ENCODE data around the gene SLC22A23. TPM values are rescaled to one million over a fixed set of nuclear protein-coding genes. Genes with fewer than 3 reads are reported as not detected.

SLC22A23 gene
- total RNA-seq, 6 donors from 2014 or later: 18.2 to 73.1 (median 28.3) TPM

DNA sequence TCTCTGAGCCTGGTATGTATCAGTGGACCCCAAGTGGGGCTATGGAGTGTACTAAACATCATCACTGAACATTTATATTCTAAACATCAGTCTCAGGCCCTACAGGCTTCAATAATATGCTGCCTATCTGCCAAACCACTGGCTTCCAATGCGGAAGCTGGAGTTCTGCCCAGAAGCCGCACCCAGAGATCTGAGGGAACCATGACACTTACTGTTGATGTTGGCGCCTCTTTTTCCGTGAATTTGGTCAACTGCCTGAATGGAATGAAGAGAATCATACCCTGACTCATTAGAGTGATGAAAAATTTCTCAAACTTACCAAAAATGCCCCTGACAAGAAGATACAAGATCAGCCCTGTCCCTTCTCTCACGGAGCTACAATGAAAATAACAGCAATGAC lies 66.2 kb downstream of the SLC22A23 start:
- Histone ChIP-seq H3K9me3 (no peaks in the 10 kb centered on the region), H3K4me3 (no peak overlapping the region), H3K27ac (no peak overlapping the region), H3K4me1 (peaks cover 0 to 2% (median 0%) of the 10 kb centered on the region in 4 donors), H3K27me3 (no peaks in the 10 kb centered on the region), H3K36me3 (no peaks in the 10 kb centered on the region)
- peak in 1 of 2 donors; percentile 81 for ATAC-seq (ENCODE audit: low FRiP score in 2 of 2)
- 82 to 84% methylated on average over 5 of the region's 5 CpGs for WGBS, 2 donors
- no peak for DNase-seq
- TF ChIP-seq POLR2AphosphoS5 (IDR thresholded peaks at IDR 0.05) (no peak), EP300 (IDR thresholded peaks at IDR 0.05) (no peak), POLR2A (IDR thresholded peaks at IDR 0.05) (no peak)
- TF ChIP-seq, protein P1, sequence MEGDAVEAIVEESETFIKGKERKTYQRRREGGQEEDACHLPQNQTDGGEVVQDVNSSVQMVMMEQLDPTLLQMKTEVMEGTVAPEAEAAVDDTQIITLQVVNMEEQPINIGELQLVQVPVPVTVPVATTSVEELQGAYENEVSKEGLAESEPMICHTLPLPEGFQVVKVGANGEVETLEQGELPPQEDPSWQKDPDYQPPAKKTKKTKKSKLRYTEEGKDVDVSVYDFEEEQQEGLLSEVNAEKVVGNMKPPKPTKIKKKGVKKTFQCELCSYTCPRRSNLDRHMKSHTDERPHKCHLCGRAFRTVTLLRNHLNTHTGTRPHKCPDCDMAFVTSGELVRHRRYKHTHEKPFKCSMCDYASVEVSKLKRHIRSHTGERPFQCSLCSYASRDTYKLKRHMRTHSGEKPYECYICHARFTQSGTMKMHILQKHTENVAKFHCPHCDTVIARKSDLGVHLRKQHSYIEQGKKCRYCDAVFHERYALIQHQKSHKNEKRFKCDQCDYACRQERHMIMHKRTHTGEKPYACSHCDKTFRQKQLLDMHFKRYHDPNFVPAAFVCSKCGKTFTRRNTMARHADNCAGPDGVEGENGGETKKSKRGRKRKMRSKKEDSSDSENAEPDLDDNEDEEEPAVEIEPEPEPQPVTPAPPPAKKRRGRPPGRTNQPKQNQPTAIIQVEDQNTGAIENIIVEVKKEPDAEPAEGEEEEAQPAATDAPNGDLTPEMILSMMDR (IDR thresholded peaks at IDR 0.05): no peak

DNA sequence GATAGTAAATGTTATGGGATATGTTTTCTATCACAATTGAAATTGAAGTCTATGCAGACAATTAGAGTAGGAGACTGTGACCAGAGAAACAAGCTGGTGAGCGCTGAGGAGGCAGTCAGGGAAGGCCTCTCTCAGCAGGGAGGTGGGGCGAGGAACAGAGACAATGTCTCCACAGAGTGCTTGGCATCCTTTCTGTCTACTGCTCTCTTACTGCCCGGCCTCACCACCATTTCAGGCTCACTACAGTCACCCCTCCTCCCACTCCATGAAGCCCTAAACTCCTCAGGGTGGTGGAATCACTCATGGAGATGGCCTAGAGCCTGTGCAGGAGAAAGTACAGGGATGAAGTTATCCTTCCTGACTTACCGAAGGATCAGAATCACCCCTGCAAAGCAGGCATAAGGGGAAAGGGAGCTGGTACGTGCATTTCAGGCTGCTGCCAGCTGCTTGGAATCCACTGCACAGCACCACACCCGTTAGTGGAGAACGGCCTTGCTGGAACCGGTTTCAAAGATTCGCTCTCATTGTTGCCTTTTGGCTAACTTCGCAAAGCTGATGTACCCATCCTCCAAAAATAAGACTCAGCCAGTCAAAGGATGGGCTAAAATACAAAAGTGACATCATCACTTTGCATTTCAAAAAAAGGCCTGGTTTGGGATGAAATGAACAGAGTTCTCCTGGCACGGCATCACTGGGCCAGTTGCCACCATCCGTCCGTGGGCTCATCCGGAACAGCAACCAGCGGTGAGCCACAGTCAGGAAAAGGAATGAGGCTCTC lies 67.3 kb downstream of the SLC22A23 start:
- ATAC-seq (ENCODE audit: low FRiP score in 2 of 2) (peak in 1 of 2 donors; percentile 73), DNase-seq (no peak)
- H3K36me3 ChIP-seq: no peaks in the 10 kb centered on the region
- 83 to 84% methylated on average over 15 of the region's 15 CpGs for WGBS, 2 donors
- H3K9me3 ChIP-seq: no peaks in the 10 kb centered on the region
- H3K4me3 ChIP-seq: no peak overlapping the region
- TF ChIP-seq POLR2AphosphoS5 (IDR thresholded peaks at IDR 0.05) (no peak), EP300 (IDR thresholded peaks at IDR 0.05) (no peak), POLR2A (IDR thresholded peaks at IDR 0.05) (no peak)
- TF ChIP-seq, protein P1 (IDR thresholded peaks at IDR 0.05): no peak
- peaks cover 0 to 5% (median 1%) of the 10 kb centered on the region in 4 donors for H3K4me1 ChIP-seq
- H3K27ac ChIP-seq: peak overlapping the region in 1 of 4 donors; percentile 14
- H3K27me3 ChIP-seq: no peaks in the 10 kb centered on the region

DNA sequence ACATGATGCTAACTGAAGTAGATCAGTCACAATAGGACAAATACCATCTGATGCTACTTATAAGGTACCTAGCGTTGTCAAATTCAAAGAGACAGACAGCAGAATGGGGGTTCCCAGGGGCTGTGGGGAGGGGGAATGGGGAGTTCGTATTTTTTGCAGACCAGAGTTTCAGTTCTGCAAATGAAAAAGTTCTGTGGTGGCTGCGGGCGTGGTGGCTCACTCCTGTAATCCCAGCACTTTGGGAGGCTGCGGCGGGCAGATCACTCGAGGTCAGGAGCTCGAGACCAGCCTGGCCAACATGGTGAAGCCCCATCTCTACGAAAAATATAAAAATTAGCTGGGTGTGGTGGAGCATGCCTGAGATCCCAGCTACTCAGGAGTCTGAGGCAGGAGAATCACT lies 68.1 kb downstream of the SLC22A23 start:
- no peak for DNase-seq
- ATAC-seq (ENCODE audit: low FRiP score in 2 of 2): no peak
- peaks cover 0 to 5% (median 1%) of the 10 kb centered on the region in 4 donors for H3K4me1 ChIP-seq
- H3K4me3 ChIP-seq: no peak overlapping the region
- H3K9me3 ChIP-seq: no peaks in the 10 kb centered on the region
- no peaks in the 10 kb centered on the region for H3K27me3 ChIP-seq
- WGBS, 2 donors: 86 to 93% methylated on average over 9 of the region's 9 CpGs
- no peaks in the 10 kb centered on the region for H3K36me3 ChIP-seq
- no peak overlapping the region for H3K27ac ChIP-seq
- TF ChIP-seq POLR2A (IDR thresholded peaks at IDR 0.05): no peak
- TF ChIP-seq, protein P1 (IDR thresholded peaks at IDR 0.05): no peak

DNA sequence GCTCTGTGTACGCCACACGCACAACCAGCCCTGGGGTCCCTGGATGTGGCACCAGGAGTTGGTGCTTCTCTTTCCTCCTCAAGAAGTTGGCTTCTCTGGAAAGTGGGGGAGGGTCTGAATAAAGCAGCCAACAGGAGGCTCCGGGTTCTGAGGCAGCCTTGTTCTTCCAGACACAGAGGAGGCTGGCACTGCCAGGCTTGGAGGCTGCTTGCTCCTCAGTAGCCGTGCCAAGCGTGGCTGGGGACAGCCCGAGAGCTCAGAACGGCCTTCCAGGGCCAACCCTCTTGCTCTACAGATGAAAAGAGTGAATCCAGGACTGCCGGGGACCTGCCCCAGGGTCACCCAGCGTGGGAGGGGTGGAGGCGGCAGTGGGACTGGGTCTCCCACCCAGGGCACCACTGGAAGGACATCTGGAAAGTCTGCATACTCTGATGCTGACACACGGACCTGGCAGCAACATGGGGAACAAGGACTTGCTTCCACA lies 70.4 kb downstream of the SLC22A23 start:
- peak in 1 of 2 donors; percentile 20 for ATAC-seq (ENCODE audit: low FRiP score in 2 of 2)
- 84 to 90% methylated on average over 8 to 9 of the region's 11 CpGs for WGBS, 2 donors
- no peaks in the 10 kb centered on the region for H3K9me3 ChIP-seq
- peaks cover 2 to 8% (median 4%) of the 10 kb centered on the region in 4 donors for H3K4me1 ChIP-seq
- H3K4me3 ChIP-seq: no peak overlapping the region
- DNase-seq: peak in 1 of 2 donors; percentile 67
- TF ChIP-seq EP300 (IDR thresholded peaks at IDR 0.05) (no peak), POLR2AphosphoS5 (IDR thresholded peaks at IDR 0.05) (no peak), POLR2A (IDR thresholded peaks at IDR 0.05) (no peak)
- TF ChIP-seq, protein P1 (IDR thresholded peaks at IDR 0.05): no peak
- H3K27me3 ChIP-seq: no peaks in the 10 kb centered on the region
- H3K27ac ChIP-seq: peak overlapping the region in 1 of 4 donors; percentile 28
- no peaks in the 10 kb centered on the region for H3K36me3 ChIP-seq
